Fibroblast of villous mesenchyme (primary cell): Measurements from ENCODE around the gene OTOGL. TPM values are rescaled to one million over a fixed set of nuclear protein-coding genes. Genes with fewer than 3 reads are reported as not detected.
A peak's percentile ranks its signal among the peaks of the same experiment; 100 is the strongest.

Experiments used
- DNase-seq: peaks from one replicate; pipeline ENCODE4 v3.0.0-alpha.2; 2010; ENCODE audit warnings: low read depth
- H3K4me3 ChIP-seq: 2 replicates; pipeline ENCODE4 v1.5.1; 2011; ENCODE audit warnings: low read depth, mild to moderate bottlenecking, low read length
- total RNA-seq: library from RNA; depleted of rRNA; stranded (reverse); fragments of >200 nt; gene quantifications from 2 replicates; pipeline ENCODE4 v1.2.3, GENCODE V29; 2012
- TF ChIP-seq, protein P1 (sequence below): IDR thresholded peaks from 2 replicates; pipeline ENCODE4 v1.5.1; 2012; ENCODE audit warnings: low read depth, mild to moderate bottlenecking, low read length; ENCODE audit not compliant: insufficient read depth

OTOGL gene
- total RNA-seq, 1 donor, result under 0.01 TPM

DNA sequence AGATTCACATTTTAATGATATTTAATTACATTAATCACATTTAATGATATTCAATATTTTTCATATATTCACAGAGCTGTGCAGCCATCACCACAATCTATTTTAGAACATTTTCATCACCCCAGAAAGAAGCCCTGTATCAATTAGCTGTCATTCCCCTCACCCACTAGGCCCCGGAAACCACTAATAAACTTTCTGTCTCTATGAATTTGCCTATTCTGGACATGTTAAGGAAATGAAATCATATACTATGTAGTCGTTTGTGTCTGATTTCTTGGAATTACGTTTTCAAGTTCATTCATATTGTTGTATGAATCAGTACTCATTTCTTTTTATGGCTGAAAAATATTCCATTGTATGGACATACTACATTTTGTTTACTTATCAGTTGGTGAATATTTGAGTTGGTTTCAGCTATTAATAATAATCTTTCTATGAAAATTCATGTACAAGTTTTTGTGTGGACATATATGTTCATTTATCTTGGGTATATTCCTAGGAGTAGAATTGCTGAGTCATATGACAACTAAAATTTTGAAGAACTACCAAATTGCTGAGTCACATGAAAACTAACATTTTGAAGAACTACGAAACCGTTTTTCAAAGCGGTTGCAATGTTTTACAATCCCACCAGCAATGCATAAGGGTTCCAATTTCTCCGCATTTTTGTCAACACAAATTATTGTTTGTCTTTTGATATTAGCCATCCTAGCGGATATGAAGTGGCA lies 11.7 kb upstream of the OTOGL start:
- TF ChIP-seq, protein P1, sequence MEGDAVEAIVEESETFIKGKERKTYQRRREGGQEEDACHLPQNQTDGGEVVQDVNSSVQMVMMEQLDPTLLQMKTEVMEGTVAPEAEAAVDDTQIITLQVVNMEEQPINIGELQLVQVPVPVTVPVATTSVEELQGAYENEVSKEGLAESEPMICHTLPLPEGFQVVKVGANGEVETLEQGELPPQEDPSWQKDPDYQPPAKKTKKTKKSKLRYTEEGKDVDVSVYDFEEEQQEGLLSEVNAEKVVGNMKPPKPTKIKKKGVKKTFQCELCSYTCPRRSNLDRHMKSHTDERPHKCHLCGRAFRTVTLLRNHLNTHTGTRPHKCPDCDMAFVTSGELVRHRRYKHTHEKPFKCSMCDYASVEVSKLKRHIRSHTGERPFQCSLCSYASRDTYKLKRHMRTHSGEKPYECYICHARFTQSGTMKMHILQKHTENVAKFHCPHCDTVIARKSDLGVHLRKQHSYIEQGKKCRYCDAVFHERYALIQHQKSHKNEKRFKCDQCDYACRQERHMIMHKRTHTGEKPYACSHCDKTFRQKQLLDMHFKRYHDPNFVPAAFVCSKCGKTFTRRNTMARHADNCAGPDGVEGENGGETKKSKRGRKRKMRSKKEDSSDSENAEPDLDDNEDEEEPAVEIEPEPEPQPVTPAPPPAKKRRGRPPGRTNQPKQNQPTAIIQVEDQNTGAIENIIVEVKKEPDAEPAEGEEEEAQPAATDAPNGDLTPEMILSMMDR, result no peak
- no peak for DNase-seq
- no peak overlapping the region for H3K4me3 ChIP-seq

DNA sequence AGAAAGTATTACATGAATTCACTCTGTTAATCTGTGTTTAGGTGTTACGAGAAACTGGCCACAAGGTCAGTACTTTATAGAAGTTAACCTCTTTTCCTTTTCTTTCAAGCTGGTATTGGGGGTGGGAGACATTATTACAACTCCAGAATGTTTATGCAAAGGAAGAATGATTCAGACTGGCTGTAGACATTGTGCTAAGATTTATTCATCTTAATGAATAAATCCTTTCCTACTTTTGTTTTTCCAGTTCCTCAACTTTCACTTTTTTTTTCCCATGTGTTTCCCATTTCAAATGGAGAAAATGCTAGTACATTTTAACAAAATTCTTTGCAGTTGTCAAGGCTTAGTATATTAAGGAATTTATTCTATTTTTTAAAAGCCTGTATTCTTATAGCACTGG lies 1.3 kb downstream of the OTOGL start:
- DNase-seq, result peak; percentile 16
- H3K4me3 ChIP-seq, result no peak overlapping the region
- TF ChIP-seq, protein P1, result no peak

DNA sequence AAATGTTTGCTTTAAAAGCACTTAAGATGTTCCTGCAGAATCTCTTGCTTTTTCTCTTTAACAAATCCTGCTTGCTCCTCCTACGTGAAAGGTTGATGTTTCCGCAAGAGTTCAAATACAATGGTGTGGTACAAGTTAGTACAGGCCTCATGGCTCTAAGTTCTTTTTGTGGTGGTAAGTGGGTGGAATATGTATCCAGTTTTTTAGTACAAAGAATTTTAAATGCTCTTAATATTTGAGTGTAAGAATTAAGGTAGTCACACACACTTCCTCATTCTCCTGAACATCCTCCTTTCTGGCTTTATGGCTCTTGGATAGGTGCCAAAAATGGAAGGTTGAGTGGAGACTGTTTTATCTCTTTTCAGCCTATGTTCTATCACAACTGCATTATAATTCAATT lies 1.8 kb downstream of the OTOGL start:
- no peak for DNase-seq
- no peak overlapping the region for H3K4me3 ChIP-seq
- TF ChIP-seq, protein P1, result no peak

DNA sequence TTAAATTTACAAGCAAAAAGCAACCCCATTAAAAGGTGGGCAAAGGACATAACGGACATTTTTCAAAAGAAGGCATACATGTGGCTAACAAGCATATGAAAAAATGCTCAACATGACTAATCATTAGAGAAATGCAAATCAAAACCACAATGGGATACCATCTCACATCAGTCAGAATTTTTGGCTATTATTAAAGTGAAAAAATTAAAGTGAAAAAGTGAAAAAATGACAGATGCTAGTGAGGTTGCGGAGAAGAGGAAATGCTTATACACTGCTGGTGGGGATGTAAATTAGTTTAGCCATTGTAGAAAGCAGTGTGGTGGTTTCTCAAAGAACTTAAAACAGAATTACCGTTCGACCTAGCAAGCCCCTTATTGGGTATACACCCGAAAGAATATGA lies 7.9 kb downstream of the OTOGL start:
- TF ChIP-seq, protein P1, result no peak
- no peak overlapping the region for H3K4me3 ChIP-seq
- no peak for DNase-seq

DNA sequence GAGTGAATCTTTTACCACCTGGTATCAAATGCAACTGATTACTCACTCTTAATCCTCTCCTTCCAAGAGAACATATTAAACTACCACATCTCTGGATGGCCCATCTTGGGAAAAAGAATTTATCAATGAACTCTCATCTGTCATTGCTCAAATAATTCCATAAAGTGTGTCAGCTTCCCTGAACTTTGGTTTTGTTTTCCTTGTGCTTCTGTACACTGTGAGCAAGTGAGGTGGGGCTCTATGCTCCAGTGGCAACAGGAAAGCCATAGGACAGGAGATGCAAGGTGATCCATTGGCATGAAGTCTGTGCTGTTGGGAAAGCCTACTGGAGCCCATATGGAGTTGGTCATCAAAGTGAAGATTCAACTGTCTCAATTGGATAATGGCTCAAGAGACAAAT lies 17.4 kb downstream of the OTOGL start:
- no peak for DNase-seq
- TF ChIP-seq, protein P1, result no peak

DNA sequence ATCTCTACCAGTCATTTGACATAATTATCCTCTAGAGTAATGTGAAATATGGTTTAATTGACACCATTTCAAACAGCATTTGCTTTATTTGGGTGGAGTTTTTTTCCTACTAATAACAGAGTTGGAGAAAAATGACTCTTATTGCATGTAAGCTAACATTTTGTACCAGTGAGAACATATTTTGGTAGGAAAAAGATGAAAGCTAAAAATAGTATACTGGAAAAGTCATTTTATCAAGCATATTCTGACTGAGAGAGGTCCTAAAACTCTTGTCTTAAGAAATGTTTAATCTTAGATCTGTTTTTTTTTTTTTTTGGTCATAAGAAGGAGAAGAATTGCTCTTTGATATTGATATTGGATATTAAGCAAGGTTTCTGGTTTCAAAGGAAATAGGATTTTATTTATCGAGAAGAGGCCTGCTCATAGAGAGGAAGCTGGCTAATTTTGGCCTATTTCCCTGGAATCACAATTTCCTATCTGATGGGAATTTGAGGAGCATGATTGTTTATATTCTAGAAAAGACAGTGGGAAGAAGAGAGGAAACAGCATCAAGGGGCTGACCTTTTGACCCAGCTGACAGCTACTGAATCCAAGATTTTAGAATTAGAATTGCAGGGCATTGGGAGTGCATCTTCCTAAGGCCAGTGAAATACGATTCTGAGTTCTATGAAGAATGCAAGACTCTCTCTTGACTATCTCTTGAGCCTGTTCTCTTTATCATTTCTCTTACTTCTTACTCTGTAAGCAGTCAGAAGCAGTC lies 19.4 kb downstream of the OTOGL start:
- TF ChIP-seq, protein P1, result no peak
- H3K4me3 ChIP-seq, result no peak overlapping the region
- DNase-seq, result no peak

More for the DNA sequence above, 17.4 kb downstream of the OTOGL start:
- no peak overlapping the region for H3K4me3 ChIP-seq
